PC-9 (cell line): ENCODE results near the gene DRAXIN.

ENCODE experiments used
- CTCF ChIP-seq: fragments of 200-600 bp; sonication (generic); conservative IDR thresholded peaks from 2 replicates; pipeline ENCODE4 v1.6.1; 2017; ENCODE audit warnings: mixed run types, antibody characterized with exemption, mild to moderate bottlenecking, moderate library complexity
- EZH2 ChIP-seq: fragments of 200-600 bp; sonication (generic); IDR thresholded peaks from 2 replicates; pipeline ENCODE4 v1.8.0; 2017; ENCODE audit warnings: antibody characterized with exemption, low read depth

- TF ChIP-seq CTCF, result no peak
- TF ChIP-seq EZH2, result no peak
These were observed 20.3 kb upstream of the DRAXIN start for GRCh38 chr1:11671205-11671543.
